Neutrophil (primary cell): ENCODE measurements around the gene CTNNBL1.

ENCODE experiments used
- H3K27ac ChIP-seq: fragments of 200-600 bp; sonication (generic); 2 replicates; pipeline ENCODE4 v1.5.1; 2016; ENCODE audit warnings: mild to moderate bottlenecking, moderate library complexity
- H3K27me3 ChIP-seq: fragments of 200-600 bp; sonication (generic); 2 replicates; pipeline ENCODE4 v1.6.0; 2016; ENCODE audit warnings: mild to moderate bottlenecking
- H3K36me3 ChIP-seq: fragments of 200-600 bp; sonication (generic); 2 replicates; pipeline ENCODE4 v1.5.1; 2017
- H3K4me1 ChIP-seq, 2 experiments: fragments of 200-600 bp in 1 of 2; sonication (generic) in 1 of 2; 1 replicate in 1 of 2; 2 replicates in 1 of 2; pipeline versions ENCODE4 v1.5.1 to v1.6.1; 2013 to 2016; ENCODE audit warnings: low read depth in 1 of 2, low read length in 1 of 2, mild to moderate bottlenecking in 1 of 2, moderate library complexity in 1 of 2; ENCODE audit not compliant: control insufficient read depth in 1 of 2, insufficient read depth in 1 of 2
- H3K4me3 ChIP-seq, 2 experiments: fragments of 200-600 bp in 1 of 2; sonication (generic) in 1 of 2; 1 replicate in 1 of 2; 2 replicates in 1 of 2; pipeline ENCODE4 v1.5.1; 2013 to 2016; ENCODE audit warnings: low read depth in 1 of 2, low read length in 1 of 2, mild to moderate bottlenecking in 1 of 2, moderate library complexity in 1 of 2
- H3K9me3 ChIP-seq: fragments of 200-600 bp; sonication (generic); 2 replicates; pipeline ENCODE4 v1.5.1; 2016
- CTCF ChIP-seq: fragments of 200-600 bp; sonication (generic); IDR thresholded peaks from 2 replicates; pipeline ENCODE4 v1.5.1; 2016; ENCODE audit warnings: antibody characterized with exemption

CTNNBL1 gene

GRCh38 chr20:37734228-37734985 is 40.6 kb downstream of the CTNNBL1 start:
- no peak for TF ChIP-seq CTCF
- Histone ChIP-seq H3K4me3 (no peak overlapping the region), H3K36me3 (peaks cover 54% of the 10 kb centered on the region), H3K9me3 (no peaks in the 10 kb centered on the region), H3K27ac (no peak overlapping the region), H3K4me1 (no peaks in the 10 kb centered on the region), H3K27me3 (no peaks in the 10 kb centered on the region)

- Histone ChIP-seq H3K4me1 (no peaks in the 10 kb centered on the region), H3K36me3 (peaks cover 59% of the 10 kb centered on the region), H3K27ac (no peak overlapping the region), H3K27me3 (no peaks in the 10 kb centered on the region), H3K9me3 (no peaks in the 10 kb centered on the region), H3K4me3 (no peak overlapping the region)
- TF ChIP-seq CTCF: no peak
These were observed 41.7 kb downstream of the CTNNBL1 start for GRCh38 chr20:37735541-37735940.

GRCh38 chr20:37736132-37736531 is 42.3 kb downstream of the CTNNBL1 start:
- no peaks in the 10 kb centered on the region for H3K27me3 ChIP-seq
- H3K4me1 ChIP-seq: no peaks in the 10 kb centered on the region
- peaks cover 59% of the 10 kb centered on the region for H3K36me3 ChIP-seq
- TF ChIP-seq CTCF: no peak
- no peak overlapping the region for H3K27ac ChIP-seq
- H3K9me3 ChIP-seq: no peaks in the 10 kb centered on the region
- no peak overlapping the region for H3K4me3 ChIP-seq

GRCh38 chr20:37737826-37738420 is 44.1 kb downstream of the CTNNBL1 start:
- H3K27ac ChIP-seq: no peak overlapping the region

GRCh38 chr20:37741055-37741454 is 47.2 kb downstream of the CTNNBL1 start:
- TF ChIP-seq CTCF: no peak
- H3K36me3 ChIP-seq: peaks cover 36% of the 10 kb centered on the region
- peaks cover 3 to 8% of the 10 kb centered on the region in 2 experiments for H3K4me1 ChIP-seq
- H3K27ac ChIP-seq: no peak overlapping the region
- H3K4me3 ChIP-seq: no peak overlapping the region
- H3K27me3 ChIP-seq: no peaks in the 10 kb centered on the region
- no peaks in the 10 kb centered on the region for H3K9me3 ChIP-seq

More at GRCh38 chr20:37737826-37738420, 44.1 kb downstream of the CTNNBL1 start:
- Histone ChIP-seq H3K27me3 (no peaks in the 10 kb centered on the region), H3K4me1 (no peaks in the 10 kb centered on the region), H3K4me3 (no peak overlapping the region), H3K9me3 (no peaks in the 10 kb centered on the region), H3K36me3 (peaks cover 58% of the 10 kb centered on the region)
- no peak for TF ChIP-seq CTCF
